Activated B cell treated with CpG ODN at 0.5 μM for 24 hours (primary cell): ENCODE measurements around the gene COPZ2. TPM values are rescaled to one million over a fixed set of nuclear protein-coding genes. Genes with fewer than 3 reads are reported as not detected.

Experiments
- ATAC-seq: fragments of 200-7000 bp; cut with Tn5 transposase; one replicate; pipeline ENCODE4 v1.10.0; 2021; ENCODE audit warnings: low read depth, mild to moderate bottlenecking, moderate library complexity
- CTCF ChIA-PET: fragments of 350-600 bp; sonication (Branson Sonifier 250); formaldehyde crosslinking; loops from one replicate; lab custom pipeline; 2021; ENCODE audit warnings: antibody characterized with exemption; lab: Charles Lee
- POLR2A ChIA-PET: fragments of 350-600 bp; sonication (Branson Sonifier 250); formaldehyde crosslinking; loops from one replicate; lab custom pipeline; 2021; ENCODE audit warnings: antibody characterized with exemption; lab: Charles Lee
- DNase-seq: peaks from one replicate; pipeline ENCODE4 v3.0.0; 2022
- H3K27ac Mint-ChIP-seq: one replicate; pipeline ENCODE4 v1.8.0; 2020; ENCODE audit warnings: mixed read lengths
- H3K27me3 Mint-ChIP-seq: one replicate; pipeline ENCODE4 v1.8.0; 2021; ENCODE audit warnings: mixed read lengths
- H3K36me3 Mint-ChIP-seq: one replicate; pipeline ENCODE4 v1.8.0; 2021; ENCODE audit warnings: low read depth, mixed read lengths
- H3K4me1 Mint-ChIP-seq: one replicate; pipeline ENCODE4 v1.8.0; 2021; ENCODE audit warnings: mixed read lengths
- H3K4me3 Mint-ChIP-seq: one replicate; pipeline ENCODE4 v1.8.0; 2020; ENCODE audit warnings: mild to moderate bottlenecking, mixed read lengths
- H3K9me3 Mint-ChIP-seq: one replicate; pipeline ENCODE4 v1.8.0; 2020; ENCODE audit warnings: mixed read lengths
- CTCF ChIP-seq: fragments of 200-600 bp; IDR thresholded peaks from one replicate; pipeline ENCODE4 v1.8.0; 2022; ENCODE audit warnings: antibody characterized with exemption, mild to moderate bottlenecking
- intact Hi-C: fragments of 100-400 bp; cut with micrococcal nuclease; formaldehyde crosslinking; loops from one replicate; pipeline ENCODE4 v1.15.1; 2024
- total RNA-seq: library from RNA; stranded (reverse); gene quantifications from 2 replicates; pipeline ENCODE4 v1.2.3, GENCODE V29; 2022

Gene COPZ2
- total RNA-seq, 1 donor from 2014 or later, result 3.3 TPM

- no peak for TF ChIP-seq CTCF
- peak; percentile 26 for DNase-seq
- no peaks in the 10 kb centered on the region for H3K9me3 Mint-ChIP-seq
- no peak overlapping the region for H3K4me3 Mint-ChIP-seq
- H3K27me3 Mint-ChIP-seq, result no peaks in the 10 kb centered on the region
- peak; percentile 97 for ATAC-seq
- intact Hi-C loops, result loop anchor here (1.0 kb wide), 3 partner anchors 40 to 96 kb away; no protein-coding TSS in a partner anchor
- peaks cover 2% of the 10 kb centered on the region for H3K4me1 Mint-ChIP-seq
- ChIA-PET POLR2A (interaction anchor here (0.6 kb wide), 1 partner anchor 40 kb away, joined by 3 read pairs; no protein-coding TSS in a partner anchor), CTCF (interaction anchor here (0.6 to 2.2 kb wide), 19 partner anchors 8 to 146 kb away, joined by 3 to 30 read pairs (median 3); partner anchors contain the start of genes PNPO, PRR15L and SCRN2)
- no peak overlapping the region for H3K27ac Mint-ChIP-seq
- peaks cover 88% of the 10 kb centered on the region for H3K36me3 Mint-ChIP-seq
Observed at GRCh38 chr17:47978324-47978723, 59.3 kb downstream of the COPZ2 start.

Other genes starting within 250 kb of the COPZ2 start
- gene OSBPL7, start 216.0 kb downstream of the COPZ2 start, total RNA-seq, result 28.8 and 34.4 TPM in 2 replicates
- 36.4 and 37.4 TPM in 2 replicates for gene MRPL10, start 206.3 kb downstream of the COPZ2 start, total RNA-seq
- gene LRRC46, start 206.1 kb downstream of the COPZ2 start, total RNA-seq, result 1.5 and 1.9 TPM in 2 replicates
- gene SCRN2, start 196.5 kb downstream of the COPZ2 start, total RNA-seq, result 32.1 and 36.3 TPM in 2 replicates
- 0.09 TPM in 1 of 2 replicates, not detected in the other for gene SP6, start 186.6 kb downstream of the COPZ2 start, total RNA-seq
- gene SP2, start 141.6 kb downstream of the COPZ2 start, total RNA-seq, result 26.5 and 28.5 TPM in 2 replicates
- gene PNPO, start 96.2 kb downstream of the COPZ2 start, total RNA-seq, result 25.1 and 26.5 TPM in 2 replicates
- gene PRR15L, start 79.9 kb downstream of the COPZ2 start, total RNA-seq, result not detected in 2 replicates
- gene CDK5RAP3, start 66.7 kb downstream of the COPZ2 start, total RNA-seq, result 275 and 286 TPM in 2 replicates
- 127 and 141 TPM in 2 replicates for gene NFE2L1, start 10.6 kb upstream of the COPZ2 start, total RNA-seq
- gene CBX1, start 63.7 kb upstream of the COPZ2 start, total RNA-seq, result 46.0 and 49.5 TPM in 2 replicates
- gene SNX11, start 70.0 kb upstream of the COPZ2 start, total RNA-seq, result 129 and 145 TPM in 2 replicates